Measurements from ENCODE around the gene CZIB.

GRCh38 chr1:53220962-53221286 is 490 bp upstream of the CZIB start:
- TF ChIP-seq EP300 (IDR thresholded peaks at IDR 0.05) (no peak), CTCF (IDR thresholded peaks at IDR 0.05) (no peak), POLR2A (IDR thresholded peaks at IDR 0.05) (no peak), POLR2AphosphoS5 (IDR thresholded peaks at IDR 0.05) (no peak)
